H1 (cell line): ENCODE results near the gene CEACAM8.

ENCODE experiments used
- CHD2 ChIP-seq: IDR thresholded peaks from 2 replicates; pipeline ENCODE4 v1.6.1; 2012; ENCODE audit warnings: low read length, improper control_type of control experiment
- EP300 ChIP-seq, 2 experiments: IDR thresholded peaks; 1 replicate in 1 of 2; 2 replicates in 1 of 2; pipeline ENCODE4 v1.6.1; 2011 to 2012; ENCODE audit warnings: low read depth in 2 of 2, low read length in 2 of 2, mild to moderate bottlenecking in 2 of 2, borderline replicate concordance in 1 of 2, inconsistent platforms in 1 of 2, moderate library complexity in 1 of 2
- GABPA ChIP-seq: IDR thresholded peaks from 2 replicates; pipeline ENCODE4 v1.6.1; 2011; ENCODE audit warnings: mild to moderate bottlenecking, low read length, moderate library complexity, borderline replicate concordance; ENCODE audit not compliant: insufficient read depth
- POLR2A ChIP-seq, 2 experiments: IDR thresholded peaks; 1 replicate in 1 of 2; 2 replicates in 1 of 2; pipeline ENCODE4 v1.6.1; 2011; ENCODE audit warnings: low read depth in 2 of 2, low read length in 2 of 2, mild to moderate bottlenecking in 2 of 2; ENCODE audit errors: control extremely low read depth in 1 of 2
- RNF2 ChIP-seq: fragments of 200-900, 300-1000 bp; sonication (generic); IDR thresholded peaks from 2 replicates; pipeline ENCODE4 v1.7.1; 2016; ENCODE audit warnings: borderline replicate concordance, low read depth, mild to moderate bottlenecking, antibody characterized with exemption, low read length; ENCODE audit not compliant: poor library complexity, severe bottlenecking; ENCODE audit errors: missing control alignments
- SP1 ChIP-seq: IDR thresholded peaks from 2 replicates; pipeline ENCODE4 v1.6.1; 2011; ENCODE audit warnings: low read depth, low read length
- YY1 ChIP-seq: IDR thresholded peaks from 2 replicates; pipeline ENCODE4 v1.6.1; 2011; ENCODE audit warnings: low read depth, mild to moderate bottlenecking, low read length
- ZNF274 ChIP-seq: IDR thresholded peaks from 2 replicates; pipeline ENCODE4 v1.7.0; 2012; ENCODE audit warnings: low read length, borderline replicate concordance; ENCODE audit errors: extremely low read depth
- TF ChIP-seq, protein P1 (sequence below), 3 experiments: IDR thresholded peaks; 1 replicate in 2 of 3; 2 replicates in 1 of 3; pipeline versions ENCODE4 v1.5.1 to v1.6.1; 2011; ENCODE audit warnings: low read length in 3 of 3, mild to moderate bottlenecking in 3 of 3, inconsistent platforms in 2 of 3, low read depth in 1 of 3, moderate library complexity in 1 of 3; ENCODE audit not compliant: insufficient read depth in 1 of 3; ENCODE audit errors: control extremely low read depth in 1 of 3
- TF ChIP-seq, protein P2 (sequence below): fragments of 300-600 bp; sonication (generic); IDR thresholded peaks from 2 replicates; pipeline ENCODE4 v1.7.1; 2012; ENCODE audit warnings: low read length, moderate library complexity, mild to moderate bottlenecking, inconsistent platforms; ENCODE audit not compliant: insufficient replicate concordance

DNA sequence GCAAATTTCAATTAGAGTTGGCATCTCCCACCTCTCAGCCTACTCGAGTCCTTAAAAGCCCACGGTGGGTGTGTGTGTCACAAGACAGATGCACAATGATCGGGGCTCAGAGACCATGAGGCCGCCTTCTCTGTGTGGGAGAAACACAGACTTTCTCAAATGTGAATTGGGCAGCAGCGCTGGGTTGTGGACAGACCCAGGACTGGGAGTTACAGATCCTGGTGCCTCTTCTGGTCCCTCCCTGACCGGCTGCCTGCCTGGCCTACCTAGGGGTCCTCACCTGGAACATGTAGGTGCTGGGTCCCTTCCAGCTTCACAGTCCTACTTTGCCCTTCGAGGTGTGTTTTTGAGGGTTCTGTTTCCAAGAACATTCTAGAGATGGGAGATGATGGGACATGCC is 4.9 kb downstream of the CEACAM8 start:
- TF ChIP-seq POLR2A (IDR thresholded peaks at IDR 0.05; ENCODE audit: control extremely low read depth in 1 of 2, low read depth in 2 of 2, low read length in 2 of 2): no peak
- TF ChIP-seq, protein P1, sequence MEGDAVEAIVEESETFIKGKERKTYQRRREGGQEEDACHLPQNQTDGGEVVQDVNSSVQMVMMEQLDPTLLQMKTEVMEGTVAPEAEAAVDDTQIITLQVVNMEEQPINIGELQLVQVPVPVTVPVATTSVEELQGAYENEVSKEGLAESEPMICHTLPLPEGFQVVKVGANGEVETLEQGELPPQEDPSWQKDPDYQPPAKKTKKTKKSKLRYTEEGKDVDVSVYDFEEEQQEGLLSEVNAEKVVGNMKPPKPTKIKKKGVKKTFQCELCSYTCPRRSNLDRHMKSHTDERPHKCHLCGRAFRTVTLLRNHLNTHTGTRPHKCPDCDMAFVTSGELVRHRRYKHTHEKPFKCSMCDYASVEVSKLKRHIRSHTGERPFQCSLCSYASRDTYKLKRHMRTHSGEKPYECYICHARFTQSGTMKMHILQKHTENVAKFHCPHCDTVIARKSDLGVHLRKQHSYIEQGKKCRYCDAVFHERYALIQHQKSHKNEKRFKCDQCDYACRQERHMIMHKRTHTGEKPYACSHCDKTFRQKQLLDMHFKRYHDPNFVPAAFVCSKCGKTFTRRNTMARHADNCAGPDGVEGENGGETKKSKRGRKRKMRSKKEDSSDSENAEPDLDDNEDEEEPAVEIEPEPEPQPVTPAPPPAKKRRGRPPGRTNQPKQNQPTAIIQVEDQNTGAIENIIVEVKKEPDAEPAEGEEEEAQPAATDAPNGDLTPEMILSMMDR (IDR thresholded peaks at IDR 0.05; ENCODE audit: control extremely low read depth in 1 of 3, insufficient read depth in 1 of 3, low read depth in 1 of 3, low read length in 3 of 3): no peak
- TF ChIP-seq CHD2: no peak
- TF ChIP-seq RNF2: no peak
- no peak for TF ChIP-seq SP1
- no peak for TF ChIP-seq EP300 (IDR thresholded peaks at IDR 0.05; ENCODE audit: borderline replicate concordance in 1 of 2, low read depth in 2 of 2, low read length in 2 of 2)
- TF ChIP-seq GABPA: no peak
- TF ChIP-seq ZNF274: no peak
- TF ChIP-seq YY1: no peak
- TF ChIP-seq, protein P2, sequence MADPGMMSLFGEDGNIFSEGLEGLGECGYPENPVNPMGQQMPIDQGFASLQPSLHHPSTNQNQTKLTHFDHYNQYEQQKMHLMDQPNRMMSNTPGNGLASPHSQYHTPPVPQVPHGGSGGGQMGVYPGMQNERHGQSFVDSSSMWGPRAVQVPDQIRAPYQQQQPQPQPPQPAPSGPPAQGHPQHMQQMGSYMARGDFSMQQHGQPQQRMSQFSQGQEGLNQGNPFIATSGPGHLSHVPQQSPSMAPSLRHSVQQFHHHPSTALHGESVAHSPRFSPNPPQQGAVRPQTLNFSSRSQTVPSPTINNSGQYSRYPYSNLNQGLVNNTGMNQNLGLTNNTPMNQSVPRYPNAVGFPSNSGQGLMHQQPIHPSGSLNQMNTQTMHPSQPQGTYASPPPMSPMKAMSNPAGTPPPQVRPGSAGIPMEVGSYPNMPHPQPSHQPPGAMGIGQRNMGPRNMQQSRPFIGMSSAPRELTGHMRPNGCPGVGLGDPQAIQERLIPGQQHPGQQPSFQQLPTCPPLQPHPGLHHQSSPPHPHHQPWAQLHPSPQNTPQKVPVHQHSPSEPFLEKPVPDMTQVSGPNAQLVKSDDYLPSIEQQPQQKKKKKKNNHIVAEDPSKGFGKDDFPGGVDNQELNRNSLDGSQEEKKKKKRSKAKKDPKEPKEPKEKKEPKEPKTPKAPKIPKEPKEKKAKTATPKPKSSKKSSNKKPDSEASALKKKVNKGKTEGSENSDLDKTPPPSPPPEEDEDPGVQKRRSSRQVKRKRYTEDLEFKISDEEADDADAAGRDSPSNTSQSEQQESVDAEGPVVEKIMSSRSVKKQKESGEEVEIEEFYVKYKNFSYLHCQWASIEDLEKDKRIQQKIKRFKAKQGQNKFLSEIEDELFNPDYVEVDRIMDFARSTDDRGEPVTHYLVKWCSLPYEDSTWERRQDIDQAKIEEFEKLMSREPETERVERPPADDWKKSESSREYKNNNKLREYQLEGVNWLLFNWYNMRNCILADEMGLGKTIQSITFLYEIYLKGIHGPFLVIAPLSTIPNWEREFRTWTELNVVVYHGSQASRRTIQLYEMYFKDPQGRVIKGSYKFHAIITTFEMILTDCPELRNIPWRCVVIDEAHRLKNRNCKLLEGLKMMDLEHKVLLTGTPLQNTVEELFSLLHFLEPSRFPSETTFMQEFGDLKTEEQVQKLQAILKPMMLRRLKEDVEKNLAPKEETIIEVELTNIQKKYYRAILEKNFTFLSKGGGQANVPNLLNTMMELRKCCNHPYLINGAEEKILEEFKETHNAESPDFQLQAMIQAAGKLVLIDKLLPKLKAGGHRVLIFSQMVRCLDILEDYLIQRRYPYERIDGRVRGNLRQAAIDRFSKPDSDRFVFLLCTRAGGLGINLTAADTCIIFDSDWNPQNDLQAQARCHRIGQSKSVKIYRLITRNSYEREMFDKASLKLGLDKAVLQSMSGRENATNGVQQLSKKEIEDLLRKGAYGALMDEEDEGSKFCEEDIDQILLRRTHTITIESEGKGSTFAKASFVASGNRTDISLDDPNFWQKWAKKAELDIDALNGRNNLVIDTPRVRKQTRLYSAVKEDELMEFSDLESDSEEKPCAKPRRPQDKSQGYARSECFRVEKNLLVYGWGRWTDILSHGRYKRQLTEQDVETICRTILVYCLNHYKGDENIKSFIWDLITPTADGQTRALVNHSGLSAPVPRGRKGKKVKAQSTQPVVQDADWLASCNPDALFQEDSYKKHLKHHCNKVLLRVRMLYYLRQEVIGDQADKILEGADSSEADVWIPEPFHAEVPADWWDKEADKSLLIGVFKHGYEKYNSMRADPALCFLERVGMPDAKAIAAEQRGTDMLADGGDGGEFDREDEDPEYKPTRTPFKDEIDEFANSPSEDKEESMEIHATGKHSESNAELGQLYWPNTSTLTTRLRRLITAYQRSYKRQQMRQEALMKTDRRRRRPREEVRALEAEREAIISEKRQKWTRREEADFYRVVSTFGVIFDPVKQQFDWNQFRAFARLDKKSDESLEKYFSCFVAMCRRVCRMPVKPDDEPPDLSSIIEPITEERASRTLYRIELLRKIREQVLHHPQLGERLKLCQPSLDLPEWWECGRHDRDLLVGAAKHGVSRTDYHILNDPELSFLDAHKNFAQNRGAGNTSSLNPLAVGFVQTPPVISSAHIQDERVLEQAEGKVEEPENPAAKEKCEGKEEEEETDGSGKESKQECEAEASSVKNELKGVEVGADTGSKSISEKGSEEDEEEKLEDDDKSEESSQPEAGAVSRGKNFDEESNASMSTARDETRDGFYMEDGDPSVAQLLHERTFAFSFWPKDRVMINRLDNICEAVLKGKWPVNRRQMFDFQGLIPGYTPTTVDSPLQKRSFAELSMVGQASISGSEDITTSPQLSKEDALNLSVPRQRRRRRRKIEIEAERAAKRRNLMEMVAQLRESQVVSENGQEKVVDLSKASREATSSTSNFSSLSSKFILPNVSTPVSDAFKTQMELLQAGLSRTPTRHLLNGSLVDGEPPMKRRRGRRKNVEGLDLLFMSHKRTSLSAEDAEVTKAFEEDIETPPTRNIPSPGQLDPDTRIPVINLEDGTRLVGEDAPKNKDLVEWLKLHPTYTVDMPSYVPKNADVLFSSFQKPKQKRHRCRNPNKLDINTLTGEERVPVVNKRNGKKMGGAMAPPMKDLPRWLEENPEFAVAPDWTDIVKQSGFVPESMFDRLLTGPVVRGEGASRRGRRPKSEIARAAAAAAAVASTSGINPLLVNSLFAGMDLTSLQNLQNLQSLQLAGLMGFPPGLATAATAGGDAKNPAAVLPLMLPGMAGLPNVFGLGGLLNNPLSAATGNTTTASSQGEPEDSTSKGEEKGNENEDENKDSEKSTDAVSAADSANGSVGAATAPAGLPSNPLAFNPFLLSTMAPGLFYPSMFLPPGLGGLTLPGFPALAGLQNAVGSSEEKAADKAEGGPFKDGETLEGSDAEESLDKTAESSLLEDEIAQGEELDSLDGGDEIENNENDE: no peak
